K562 (cell line): ENCODE measurements around the gene SC5D. TPM values are rescaled to one million over a fixed set of nuclear protein-coding genes. Genes with fewer than 3 reads are reported as not detected.

ENCODE experiments used
- HDAC3 ChIP-seq: fragments of 450-650 bp; IDR thresholded peaks from 2 replicates; pipeline ENCODE4 v1.6.1; 2018; ENCODE audit warnings: borderline replicate concordance, mild to moderate bottlenecking, moderate library complexity; ENCODE audit not compliant: partially characterized antibody
- KLF13 ChIP-seq: fragments of 450-650 bp; IDR thresholded peaks from 2 replicates; pipeline ENCODE4 v1.6.1; 2016; ENCODE audit warnings: missing genetic modification characterization, low read depth, mild to moderate bottlenecking, missing compliant biosample characterization, moderate library complexity, borderline replicate concordance
- SAFB ChIP-seq: fragments of 200-400 bp; formaldehyde crosslinking; IDR thresholded peaks from 2 replicates; pipeline ENCODE4 v1.6.1; 2017; ENCODE audit warnings: low read depth, low read length, borderline replicate concordance
- SMAD4 ChIP-seq: fragments of 250-450 bp; sonication (Bioruptor Pico); conservative IDR thresholded peaks from 2 replicates; pipeline ENCODE4 v1.8.0; 2021; ENCODE audit warnings: inconsistent platforms, mild to moderate bottlenecking, moderate library complexity
- SOX6 ChIP-seq: fragments of 450-650 bp; IDR thresholded peaks from 2 replicates; pipeline ENCODE4 v1.6.1; 2014; ENCODE audit warnings: mild to moderate bottlenecking
- ZBTB43 ChIP-seq: sonication (generic); formaldehyde crosslinking; IDR thresholded peaks from 2 replicates; pipeline ENCODE4 v1.8.0; 2023; ENCODE audit warnings: mild to moderate bottlenecking, missing genetic modification reagents
- ZMIZ1 ChIP-seq, 2 experiments: fragments of 150-350 bp in 1 of 2; IDR thresholded peaks; 2 replicates each; pipeline ENCODE4 v1.6.1; 2012 to 2016; ENCODE audit warnings: low read depth in 2 of 2, low read length in 2 of 2, mild to moderate bottlenecking in 1 of 2, moderate library complexity in 1 of 2
- polyA plus RNA-seq, 8 experiments: library from polyadenylated mRNA; depleted of rRNA in 4 of 8; stranded (reverse) in 5 of 8; unstranded in 3 of 8; fragments of >200 nt; fragmentation: Nextera tagmentation in 2 of 8; fragmentation: Illumina TruSeq in 1 of 8; extraction: Ambion mirVana in 2 of 8; extraction: Trizol in 1 of 8; gene quantifications; 2 replicates each; pipeline versions ENCODE4 v1.2.1 to v1.2.3, GENCODE V29; 2011 to 2014; ENCODE audit warnings: inconsistent platforms in 1 of 8, missing spikeins in 1 of 8
- total RNA-seq, 7 experiments: library from RNA; depleted of rRNA in 6 of 7; stranded (reverse); fragments of >200 nt in 6 of 7; fragmentation: Illumina TruSeq in 2 of 7; extraction: Trizol in 2 of 7; gene quantifications; 2 replicates each; pipeline versions ENCODE4 v1.2.1 to v1.2.3, GENCODE V29; 2011 to 2021; ENCODE audit warnings: low replicate concordance in 1 of 7

The SC5D gene
- total and polyA plus RNA-seq, 9 of the 15 experiments (the other 6 are each of a cell fraction or from before 2014, with no cell fraction given): 7.6 to 84.0 (median 17.4) TPM

- TF ChIP-seq ZBTB43 (no peak), HDAC3 (peak; percentile 89), SAFB (no peak), ZMIZ1 (IDR thresholded peaks at IDR 0.05; ENCODE audit: low read depth in 2 of 2, low read length in 2 of 2) (peak in 1 of 2 experiments; percentile 85; a peak in 2 of 4 replicates), SOX6 (peak; percentile 96), SMAD4 (peak; percentile 93), KLF13 (tag) (no peak)
Observed at GRCh38 chr11:121257289-121257688, 35.3 kb upstream of the SC5D start (continued).
